Activated T-cell treated with anti-CD3 and anti-CD28 coated beads for 48 hours (primary cell): ENCODE results near the gene PACS2.
"Not testable (repeated sequence)": the region's sequence is repeated elsewhere in the genome, so short reads cannot be mapped to it uniquely, and the experiment has no call there.

ENCODE experiments used
- DNase-seq: peaks from one replicate; pipeline ENCODE4 v3.0.0-alpha.2; 2020; ENCODE audit warnings: low read depth

Gene PACS2

DNA sequence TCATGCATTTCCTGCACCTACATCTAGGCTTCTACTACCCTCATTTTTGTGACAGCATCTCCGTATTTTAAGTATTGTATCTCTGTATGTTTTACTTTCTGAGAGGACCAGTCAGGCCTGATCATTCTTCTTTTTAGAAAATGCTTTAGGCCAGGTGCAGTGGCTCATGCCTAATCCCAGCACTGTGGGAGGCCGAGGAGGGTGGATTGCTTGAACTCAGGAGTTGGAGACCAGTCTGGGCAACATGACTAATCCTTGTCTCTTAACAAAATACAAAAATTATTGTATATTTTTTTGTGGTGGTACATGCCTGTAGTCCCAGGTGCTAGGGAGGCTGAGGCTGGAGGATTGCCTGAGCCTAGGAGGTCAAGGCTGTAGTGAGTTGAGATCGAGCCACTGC, 36.9 kb downstream of the PACS2 start:
- DNase-seq, result no peak

DNA sequence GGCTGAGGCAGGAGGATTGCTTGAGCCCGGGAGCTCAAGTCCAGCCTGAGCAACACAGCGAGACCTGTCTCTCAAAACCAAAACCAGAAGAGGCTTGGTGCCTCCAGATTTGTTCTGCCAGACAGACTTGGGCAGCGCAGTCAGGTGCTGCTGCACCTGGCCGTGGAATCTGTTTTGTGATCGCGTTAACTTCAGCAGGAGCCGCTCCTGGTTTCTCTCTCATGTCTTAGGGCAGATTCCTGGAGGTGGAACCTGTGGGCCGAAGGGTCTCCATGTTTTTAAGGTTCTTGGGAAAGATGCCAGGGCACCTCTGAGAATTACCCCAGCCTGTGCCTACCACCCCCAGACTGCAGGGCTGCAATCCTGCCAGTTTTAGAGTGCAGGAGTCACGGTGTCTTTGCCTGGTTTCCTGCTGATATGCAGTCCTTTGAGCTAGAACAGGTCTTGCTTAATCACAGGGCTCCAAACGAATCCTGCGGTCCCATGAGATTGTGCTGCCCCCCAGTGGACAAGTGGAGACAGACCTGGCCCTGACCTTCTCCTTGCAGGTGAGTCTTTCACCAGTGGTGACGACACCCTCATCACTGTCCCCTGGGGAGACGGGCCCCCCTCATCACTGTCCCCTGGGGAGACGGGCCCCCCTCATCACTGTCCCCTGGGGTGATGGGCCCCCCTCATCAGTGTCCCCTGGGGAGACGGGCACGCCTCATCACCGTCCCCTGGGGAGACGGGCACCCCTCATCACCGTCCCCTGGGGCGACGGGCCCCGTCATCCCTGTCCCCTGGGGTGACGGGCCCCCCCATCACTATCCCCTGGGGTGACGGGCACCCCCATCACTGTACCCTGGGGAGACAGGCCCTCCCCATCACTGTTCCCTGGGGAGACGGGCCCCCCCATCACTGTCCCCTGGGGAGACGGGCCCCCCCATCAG, 37.6 kb downstream of the PACS2 start:
- peak; percentile 79 for DNase-seq

DNA sequence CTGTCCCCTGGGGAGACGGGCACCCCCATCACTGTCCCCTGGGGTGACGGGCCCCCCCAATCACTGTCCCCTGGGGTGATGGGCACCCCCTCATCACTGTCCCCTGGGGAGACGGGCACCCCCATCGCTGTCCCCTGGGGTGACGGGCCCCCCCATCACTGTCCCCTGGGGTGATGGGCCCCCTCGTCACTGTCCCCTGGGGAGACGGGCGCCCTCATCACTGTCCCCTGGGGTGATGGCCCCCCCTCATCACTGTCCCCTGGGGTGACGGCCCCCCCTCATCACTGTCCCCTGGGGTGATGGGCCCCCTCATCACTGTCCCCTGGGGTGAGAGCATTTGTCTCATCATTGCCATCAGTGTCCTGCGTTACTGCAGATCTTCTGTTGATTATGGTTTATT, 38.6 kb downstream of the PACS2 start:
- DNase-seq, result no peak

DNA sequence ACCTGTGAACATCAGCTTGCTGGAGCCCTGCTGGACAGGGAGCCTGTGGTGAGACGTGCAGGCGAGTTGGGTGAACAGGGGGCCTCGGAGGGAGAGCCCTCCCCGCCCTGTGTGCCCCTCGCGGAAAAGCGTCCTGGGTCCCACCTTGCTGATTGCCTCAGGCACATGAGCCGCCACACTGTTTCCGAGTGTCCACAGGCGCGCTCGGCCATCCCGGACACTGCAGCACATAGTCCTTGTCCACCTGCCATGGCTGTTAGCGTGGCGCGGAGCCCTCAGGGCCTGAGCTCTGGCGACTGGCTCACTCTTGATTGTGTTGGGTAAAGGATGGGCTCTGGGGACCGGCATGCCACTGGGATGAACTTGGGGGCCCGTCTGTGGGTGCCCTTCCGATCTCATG, 40.0 kb downstream of the PACS2 start:
- no peak for DNase-seq

DNA sequence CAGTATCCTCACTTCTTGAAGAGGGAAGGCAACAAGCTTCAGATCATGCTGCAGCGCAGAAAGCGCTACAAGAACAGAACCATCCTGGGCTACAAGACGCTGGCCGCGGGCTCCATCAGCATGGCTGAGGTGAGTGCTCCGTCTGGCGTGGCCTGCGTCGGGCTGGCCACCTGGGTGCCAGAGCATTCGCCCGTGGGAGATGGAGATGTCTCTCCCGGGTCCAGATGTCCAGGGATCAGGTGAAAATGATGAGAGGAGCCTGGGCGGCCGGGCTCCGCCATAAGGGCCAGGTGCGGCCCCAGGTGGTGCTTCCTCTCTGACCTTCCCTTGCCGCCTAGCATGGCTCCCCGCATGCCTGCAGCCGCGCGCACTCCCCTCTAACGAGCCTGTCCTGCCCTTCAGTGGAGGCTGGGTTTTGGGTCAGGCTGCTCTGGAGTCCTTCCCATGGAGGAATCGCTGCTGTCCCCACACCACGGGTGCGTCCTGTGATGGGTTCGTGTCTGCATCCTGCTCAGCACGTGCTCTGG, 40.6 kb downstream of the PACS2 start:
- DNase-seq, result no peak

DNA sequence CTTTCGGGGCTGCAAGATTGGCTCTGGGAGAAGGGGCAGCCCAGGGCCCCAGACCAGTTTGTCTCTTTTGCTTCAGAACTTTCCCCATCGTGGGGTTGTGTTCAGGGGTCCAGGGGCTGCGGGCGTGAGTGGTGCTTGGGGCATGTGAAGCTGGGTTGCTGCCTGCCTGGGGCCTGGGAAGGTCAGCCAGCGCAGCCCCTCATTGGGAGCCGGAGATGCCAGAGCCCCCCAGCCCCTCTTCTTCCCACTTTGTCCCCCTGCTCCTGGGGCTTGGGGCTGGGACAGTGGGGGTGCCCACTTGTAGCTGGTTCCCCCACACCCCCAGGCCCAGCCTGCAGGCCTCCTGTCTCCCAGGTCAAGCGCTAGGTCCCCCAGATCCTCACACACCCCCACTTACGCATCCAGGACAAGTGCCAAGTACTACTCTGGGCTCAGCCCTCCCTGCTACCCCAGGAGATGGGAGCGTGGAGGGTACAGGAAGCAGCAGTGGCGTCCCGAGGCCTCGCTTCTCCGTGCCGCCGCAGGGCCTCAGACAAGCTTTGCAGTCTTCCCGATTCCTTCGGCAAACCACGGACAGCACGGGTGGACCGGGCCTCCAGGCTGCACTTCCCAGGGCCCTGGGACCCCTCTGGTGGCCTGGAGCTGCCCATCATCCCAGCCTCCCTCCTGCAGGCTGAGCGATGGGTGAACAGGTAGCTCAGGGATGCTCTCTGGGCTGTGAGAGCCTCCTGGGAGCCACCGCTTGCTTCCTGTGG, 41.5 kb downstream of the PACS2 start:
- DNase-seq, result no peak

DNA sequence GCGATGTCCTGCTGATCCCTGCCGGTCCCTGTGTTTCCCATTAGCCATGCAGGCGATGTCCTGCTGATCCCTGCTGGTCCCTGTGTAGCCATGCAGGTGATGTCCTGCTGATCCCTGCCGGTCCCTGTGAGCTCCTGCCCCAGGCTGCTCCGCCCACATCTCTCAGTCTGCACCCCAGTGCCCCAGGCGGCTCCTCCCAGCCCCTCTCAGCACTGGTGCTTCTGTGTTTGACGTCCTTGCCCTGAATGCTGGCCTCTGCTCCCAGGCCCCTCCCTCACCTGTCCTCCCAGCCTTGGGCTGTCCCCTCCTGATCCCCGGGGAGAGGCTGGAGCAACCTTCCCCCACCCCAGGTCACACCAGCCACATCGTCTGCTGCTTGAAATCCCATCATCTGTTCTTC, 42.4 kb downstream of the PACS2 start:
- DNase-seq, result no peak

DNA sequence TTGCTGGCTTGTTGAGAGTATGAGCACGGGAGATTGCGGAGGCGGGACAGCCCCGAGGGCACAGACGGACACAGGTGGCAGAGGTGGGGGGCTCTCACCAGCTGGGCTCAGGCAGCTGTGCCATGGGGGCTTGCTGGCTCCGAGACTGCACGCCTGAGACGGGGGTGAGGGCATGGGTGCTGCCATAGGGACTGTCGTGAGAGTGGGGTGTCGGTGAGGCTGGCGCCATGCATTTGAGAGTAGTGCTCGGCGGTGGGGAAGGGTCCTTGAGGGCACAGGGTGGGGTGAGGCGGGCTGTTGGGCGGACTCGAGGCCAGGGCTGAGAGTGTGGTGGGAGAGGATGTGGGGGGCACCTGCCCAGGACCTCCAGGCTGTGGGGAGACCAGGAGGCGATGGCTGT, 43.1 kb downstream of the PACS2 start:
- no peak for DNase-seq

DNA sequence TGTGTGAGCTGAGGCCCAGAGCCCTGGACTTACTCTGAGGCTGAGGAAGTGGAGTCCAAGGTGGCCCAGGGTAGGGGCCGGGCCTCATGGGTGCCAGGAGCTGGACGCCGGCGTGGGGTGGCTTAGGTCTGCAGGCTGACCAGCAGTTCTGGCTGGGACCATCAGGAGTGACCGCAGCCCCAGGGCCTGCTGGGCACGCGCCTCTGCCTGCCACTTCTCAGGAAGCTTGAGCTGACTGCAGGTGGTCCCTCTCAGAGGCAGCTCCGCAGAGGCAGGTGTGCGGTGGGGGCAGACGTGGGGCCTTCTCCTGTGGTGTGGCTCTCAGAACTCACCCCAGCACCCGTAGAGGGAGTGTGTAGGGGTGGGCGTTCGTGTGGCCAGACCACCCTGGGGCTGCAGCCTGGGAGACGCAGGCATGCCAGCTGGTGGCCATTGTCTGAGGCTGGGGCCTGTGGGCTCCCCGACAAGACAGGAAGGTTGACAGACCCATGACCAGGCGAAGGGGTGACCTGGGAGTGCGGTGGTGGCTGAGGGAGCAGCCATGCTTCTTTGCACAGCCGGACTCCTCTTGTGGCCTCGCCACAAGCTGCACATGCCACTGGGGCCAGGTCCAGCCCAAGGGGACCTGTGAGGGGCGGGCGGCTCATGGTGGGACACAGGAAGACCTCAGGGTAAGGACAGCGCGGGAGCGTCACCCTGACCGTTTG, 43.7 kb downstream of the PACS2 start:
- DNase-seq, result no peak

DNA sequence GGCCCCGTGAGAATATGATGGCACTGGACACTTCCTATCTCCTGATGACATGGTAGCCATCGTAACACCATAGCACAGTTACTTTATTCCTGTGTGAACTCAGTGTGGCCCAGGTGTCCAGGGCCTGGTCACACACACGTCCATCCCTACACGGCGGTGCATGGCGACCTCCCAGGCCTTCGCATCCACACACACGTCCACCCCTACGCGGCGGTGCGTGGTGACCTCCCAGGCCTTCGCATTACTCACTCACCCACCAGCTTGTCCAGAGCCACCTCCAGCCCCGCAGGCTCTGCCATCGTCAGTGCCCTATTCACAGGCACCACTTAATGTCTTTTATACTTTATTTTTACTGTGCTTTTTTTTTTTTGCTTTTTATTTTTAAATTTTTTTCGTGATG, 44.4 kb downstream of the PACS2 start:
- DNase-seq, result no peak

DNA sequence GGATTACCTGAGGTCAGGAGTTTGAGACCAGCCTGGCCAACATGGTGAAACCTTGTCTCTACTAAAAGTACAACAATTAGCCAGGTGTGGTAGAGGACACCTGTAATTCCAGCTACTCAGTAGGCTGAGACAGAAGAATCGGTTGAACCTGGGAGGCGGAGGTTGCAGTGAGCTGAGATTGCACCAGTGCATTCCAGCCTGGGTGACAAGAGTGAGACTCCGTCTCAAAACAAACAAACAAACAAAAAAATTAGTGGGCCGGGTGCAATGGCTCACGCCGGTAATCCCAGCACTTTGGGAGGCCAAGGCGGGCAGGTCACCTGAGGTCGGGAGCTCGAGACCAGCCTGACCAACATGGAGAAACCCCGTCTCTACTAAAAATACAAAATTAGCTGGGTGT, 46.9 kb downstream of the PACS2 start:
- not testable (repeated sequence) for DNase-seq

DNA sequence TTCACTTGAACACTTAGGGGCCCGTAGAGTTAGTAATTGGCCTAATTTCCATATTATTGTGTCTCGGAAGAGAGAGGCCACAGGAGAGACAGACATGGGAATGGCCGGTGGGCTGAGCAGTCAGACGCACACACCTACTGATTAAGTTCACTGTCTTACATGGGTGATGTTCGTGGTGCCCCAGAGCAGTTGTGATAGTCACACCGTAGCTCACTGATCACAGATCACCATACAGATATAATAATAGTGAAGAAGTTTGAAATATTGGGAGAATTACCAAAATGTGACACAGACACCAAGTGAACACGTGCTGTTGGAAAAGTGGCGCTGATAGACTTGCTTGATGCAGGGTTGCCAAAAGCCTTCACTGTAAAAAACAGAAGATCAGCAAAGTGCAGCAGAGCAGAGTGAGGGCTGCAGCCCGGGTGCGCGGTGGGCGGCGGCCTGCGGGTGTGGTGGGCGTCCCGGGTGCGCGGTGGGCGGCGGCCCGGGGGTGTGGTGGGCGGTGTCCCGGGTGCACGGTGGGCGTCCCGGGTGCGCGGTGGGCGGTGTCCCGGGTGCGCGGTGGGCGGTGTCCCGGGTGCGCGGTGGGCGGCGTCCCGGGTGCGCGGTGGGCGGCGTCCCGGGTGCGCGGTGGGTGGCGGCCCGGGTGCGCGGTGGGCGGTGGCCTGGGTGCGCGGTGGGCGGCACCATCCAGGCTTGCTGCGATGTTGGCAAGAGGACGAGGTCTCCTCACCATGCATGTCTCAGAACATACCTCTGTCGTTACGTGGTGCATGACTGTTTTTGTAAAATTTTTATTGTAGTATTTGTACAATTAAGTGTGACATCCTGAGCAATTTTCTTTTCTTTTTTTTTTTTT, 49.5 kb downstream of the PACS2 start:
- DNase-seq, result peak; percentile 31

DNA sequence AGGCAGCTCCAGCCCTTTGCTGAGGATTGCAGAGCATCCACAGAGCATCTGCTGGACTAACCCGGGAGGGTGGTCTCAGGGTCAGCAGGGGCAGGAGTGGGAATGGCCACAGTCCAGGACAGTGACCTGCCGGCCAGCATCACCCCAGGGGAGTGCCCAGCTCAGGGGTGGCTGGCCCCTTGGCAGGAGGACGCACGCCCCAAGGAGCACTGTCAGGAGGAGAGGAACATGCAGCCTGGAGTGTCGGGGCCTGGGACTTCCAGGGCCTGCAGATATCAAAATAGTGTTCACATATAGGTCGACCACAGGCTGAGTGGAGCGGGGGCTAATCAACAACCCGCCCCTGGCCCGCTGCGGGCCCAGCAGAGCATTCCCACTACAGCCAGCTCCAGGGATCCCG, 50.6 kb downstream of the PACS2 start:
- no peak for DNase-seq

DNA sequence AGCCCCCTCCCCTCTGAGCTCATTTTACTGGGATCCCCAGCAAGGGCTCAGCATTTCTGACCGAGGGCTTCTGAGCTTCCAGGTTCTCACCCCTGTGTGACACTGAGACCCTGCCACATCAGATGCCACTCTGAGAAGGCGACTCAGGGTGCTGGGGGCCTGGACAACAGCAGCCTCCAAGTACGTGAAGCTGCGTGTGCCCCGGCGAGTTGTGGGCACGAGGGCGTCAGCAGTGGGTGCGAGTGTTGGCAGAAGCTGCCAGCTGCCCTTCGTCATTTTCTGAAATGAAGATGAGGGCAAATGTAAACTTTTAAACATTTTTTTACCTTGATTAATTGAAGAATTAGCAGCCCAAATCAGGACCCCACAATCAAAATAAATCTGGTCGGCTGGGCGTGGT, 51.1 kb downstream of the PACS2 start:
- DNase-seq, result no peak

DNA sequence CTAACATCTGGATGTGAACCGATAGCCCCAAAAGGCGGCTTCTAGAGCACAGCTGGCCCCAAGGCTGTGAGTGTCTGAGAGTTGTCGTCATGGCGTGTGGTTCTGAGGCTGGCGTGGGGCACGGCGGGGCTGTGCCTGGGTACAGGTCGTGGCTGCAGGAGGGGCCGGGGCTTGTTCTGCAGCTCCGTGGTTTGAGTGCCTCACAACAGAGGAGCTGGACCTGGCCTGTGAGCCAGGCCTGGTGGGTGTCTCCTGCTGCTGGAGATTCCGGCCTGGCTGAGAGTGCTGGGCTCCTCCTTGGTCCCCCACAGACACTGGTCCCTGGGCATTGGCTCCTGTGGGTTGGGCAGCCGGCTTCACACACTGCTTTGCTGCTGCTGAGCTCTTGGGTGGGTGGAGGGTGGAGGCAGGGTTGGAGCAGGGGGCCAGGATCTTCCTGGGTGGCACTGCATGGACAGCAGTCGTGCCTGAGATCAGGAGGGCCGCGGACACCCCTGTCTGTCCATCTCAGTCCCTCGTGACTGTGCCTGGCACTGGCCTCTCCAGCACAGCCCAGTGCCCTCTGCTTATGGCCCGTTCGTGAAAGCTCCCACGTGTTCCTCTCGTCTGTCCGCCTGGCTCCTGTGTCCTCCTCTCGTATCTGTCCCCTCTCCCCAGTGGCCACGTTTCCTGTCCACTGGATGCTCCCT, 52.0 kb downstream of the PACS2 start:
- DNase-seq, result no peak

DNA sequence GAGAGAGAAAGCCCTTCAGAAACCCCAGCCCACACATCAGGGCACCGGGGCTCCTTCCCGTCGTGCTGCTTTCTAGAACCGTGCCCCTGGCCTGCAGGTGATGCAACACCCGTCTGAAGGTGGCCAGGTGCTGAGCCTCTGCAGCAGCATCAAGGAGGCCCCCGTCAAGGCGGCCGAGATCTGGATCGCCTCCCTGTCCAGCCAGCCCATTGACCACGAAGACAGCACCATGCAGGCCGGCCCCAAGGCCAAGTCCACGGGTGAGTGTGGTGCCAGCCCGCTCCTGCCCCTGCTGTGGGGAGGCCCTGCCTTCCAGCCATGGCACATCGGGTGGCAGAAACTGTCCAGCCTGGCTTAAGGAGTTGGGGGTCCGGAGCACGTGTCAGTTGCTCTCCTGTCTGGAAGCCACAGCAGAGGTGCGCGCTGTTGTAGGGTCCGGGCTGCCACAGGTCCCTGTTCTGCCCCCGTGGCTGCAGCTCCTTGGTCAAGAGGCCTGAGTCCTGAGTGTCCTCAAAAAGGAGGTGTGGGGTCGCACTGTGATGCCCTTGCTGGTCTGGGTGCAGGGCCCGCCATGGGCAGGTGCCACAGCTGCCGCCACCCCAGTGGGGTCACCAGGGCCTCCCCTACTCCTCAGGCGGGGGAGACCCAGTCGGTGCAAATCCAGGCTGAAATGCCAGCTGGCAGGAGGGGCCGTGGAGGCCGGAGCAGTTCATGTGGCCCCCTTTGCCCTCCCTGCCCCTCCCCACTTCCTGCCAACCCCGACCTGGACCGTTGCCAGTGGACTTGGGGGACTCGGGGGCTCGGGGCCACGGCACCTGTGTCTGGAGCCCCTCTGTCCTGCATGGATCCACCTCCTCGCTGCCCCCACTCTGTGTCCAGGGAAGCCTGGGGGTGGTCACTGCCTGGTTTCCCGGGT, 52.8 kb downstream of the PACS2 start:
- DNase-seq, result no peak

DNA sequence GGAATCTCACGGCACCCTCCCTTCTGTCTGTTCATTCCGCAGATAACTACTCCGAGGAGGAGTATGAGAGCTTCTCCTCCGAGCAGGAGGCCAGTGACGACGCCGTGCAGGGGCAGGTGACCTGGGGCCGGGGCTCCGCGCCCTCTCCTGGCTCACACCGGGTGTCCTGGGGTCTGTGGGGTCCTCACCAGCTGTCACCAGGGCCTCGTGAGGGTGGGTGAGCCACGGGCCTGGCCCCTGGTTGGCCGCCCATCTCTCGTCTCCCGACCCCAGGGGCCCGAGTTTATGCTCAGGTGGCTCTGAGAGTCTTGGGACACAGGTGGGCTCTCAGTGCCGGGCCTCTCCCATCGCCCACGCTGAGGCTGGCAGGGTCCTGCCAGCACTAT, 53.5 kb downstream of the PACS2 start:
- no peak for DNase-seq

DNA sequence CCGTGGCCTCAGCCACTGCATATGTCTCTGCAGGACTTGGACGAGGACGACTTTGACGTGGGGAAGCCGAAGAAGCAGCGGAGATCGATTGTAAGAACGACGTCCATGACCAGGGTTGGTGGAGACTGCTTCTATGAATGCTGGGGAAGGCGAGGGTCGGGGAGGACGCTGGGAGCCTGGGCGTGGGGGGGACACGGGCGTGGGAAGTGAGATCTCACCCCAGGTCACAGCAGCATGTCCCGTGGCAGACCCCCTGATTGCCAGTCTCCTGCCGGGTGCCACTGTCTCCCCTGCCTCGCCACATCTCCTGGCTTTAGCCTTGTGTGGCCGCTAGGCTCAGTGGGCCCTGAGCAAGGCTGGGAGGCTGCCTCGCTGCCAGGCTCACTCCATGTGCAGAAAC, 53.9 kb downstream of the PACS2 start:
- no peak for DNase-seq

DNA sequence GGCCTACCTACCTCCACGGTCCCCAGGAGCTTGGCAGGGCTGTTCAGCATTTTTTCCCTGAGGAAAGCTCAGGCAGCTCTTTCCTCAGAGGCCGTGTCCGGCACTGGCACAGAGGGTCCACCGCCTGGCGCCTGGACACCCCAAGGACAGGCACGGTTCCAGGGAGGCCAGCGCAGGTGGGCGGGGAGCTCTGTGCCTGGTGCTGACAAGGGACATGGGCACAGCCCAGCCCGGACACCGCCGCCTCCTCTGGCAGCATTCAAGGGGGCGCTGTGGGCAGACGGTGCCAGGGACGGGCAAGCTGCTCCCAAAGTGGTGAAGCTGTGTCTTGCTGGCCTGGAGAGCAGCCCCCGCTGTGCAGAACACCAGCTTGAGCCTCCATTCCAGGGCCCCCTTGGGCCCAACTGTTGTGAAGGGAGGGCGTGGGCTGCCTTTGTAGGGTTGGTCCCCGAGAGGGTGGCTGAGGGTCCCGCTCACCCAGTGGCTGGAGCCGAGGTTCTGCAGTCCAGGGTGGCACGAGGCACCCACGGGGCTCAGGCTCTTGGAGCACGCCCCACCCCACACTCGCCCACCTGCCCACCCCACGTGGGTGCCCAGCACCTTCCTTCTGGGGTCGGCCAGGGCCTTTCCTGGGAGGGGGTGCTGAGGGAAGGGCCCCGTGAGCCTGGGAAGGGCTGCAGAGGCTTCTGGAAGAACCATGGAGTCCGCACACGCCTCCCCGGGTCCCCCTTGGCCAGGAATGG, 54.5 kb downstream of the PACS2 start:
- no peak for DNase-seq
